ENCODE data around the gene SIL1.

- TF ChIP-seq CTCF (conservative IDR thresholded peaks at IDR 0.05 in 1 of 2, IDR thresholded peaks at IDR 0.05 in 1 of 2; ENCODE audit: low read depth in 1 of 2, low read length in 2 of 2) (no peak), EZH2 (IDR thresholded peaks at IDR 0.05; ENCODE audit: low read length, missing control alignments) (no peak)
These were observed 249.0 kb downstream of the SIL1 start for GRCh38 chr5:138949223-138949574.

Data from fibroblast of lung (primary cell).